HG03521 (cell line): ENCODE measurements around the gene MAGI1.

Experiments
- ATAC-seq: cut with Tn5 transposase; IDR thresholded peaks from one replicate; pipeline ENCODE4 v1.9.1; 2021; ENCODE audit warnings: mild to moderate bottlenecking, moderate library complexity; ENCODE audit not compliant: unreplicated experiment

The MAGI1 gene

DNA sequence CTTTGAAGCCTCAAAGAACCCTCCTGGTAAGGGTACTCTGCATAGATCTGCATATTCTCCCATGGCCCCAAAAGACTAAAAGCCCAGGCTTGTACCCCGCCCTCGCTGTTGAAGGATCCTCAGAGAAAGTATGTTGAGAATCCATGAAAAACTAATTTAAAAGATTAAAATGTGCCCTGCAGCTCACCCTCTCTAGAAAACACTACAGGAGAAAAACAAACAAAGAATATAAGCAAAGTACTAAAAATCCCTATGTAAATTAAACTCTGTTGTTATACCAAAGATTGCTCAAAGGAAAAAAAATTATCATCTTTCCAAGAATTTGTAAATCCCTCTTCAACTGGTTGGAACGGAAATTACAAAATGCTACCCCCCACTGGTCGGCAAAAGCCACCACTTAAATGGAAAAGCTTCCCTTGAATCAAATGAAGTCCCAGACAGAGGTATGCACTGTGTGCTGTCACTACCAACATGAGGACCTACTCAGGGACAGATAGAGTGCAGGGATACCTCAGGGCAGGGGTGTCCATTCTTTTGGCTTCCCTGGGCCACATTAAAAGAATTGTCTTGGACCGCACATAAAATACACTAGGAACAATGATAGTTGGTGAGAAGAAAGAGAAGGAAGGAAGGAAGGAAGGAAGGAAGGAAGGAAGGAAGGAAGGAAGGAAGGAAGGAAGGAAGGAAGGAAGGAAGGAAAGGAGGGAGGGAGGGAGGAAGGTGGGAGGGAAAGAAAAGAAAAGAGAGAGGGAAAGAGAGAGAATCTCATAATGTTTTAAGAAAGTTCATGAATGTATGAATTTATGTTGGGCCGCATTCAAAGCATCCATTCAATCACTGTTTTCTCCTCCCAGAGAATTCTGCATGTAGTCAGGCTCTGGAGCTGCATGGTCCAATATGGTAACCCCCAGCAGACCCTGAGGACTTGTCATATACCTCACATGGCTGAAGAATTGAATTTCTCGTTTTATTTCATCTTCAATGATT, 88.1 kb downstream of the MAGI1 start:
- ATAC-seq = no peak

DNA sequence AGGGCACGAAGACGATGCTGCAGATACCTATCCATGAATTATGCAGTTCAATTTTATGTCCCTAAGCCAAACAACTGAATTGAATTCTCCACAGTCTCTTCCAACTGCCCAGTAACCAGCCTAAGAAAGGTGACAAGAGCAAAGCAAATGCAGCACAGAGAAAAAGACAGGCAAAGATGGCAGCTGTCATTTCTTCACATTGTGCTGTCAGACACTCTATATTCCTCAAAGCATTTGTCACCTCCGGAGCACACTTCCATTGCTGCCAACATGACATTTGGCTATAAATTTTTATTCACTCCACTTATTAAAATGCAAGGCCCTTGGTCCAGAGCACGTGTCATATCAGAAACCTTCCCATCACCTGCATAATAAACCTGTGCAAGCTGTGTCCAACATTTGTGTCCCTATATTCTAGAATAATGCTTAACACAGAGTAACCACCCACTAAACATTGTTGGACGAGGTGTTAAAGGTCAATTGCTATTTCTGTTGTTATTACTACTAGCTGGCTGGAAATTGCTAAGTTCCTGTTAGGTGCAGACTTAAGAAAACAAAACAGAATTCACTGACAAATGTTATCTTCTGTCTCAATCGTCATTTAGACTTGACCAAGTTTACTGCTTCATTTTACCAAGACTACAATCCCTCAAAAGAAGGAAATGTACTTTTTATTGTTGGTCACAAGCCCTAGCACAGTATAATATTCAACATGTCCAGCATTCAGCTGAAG, 89.7 kb downstream of the MAGI1 start:
- no peak for ATAC-seq

DNA sequence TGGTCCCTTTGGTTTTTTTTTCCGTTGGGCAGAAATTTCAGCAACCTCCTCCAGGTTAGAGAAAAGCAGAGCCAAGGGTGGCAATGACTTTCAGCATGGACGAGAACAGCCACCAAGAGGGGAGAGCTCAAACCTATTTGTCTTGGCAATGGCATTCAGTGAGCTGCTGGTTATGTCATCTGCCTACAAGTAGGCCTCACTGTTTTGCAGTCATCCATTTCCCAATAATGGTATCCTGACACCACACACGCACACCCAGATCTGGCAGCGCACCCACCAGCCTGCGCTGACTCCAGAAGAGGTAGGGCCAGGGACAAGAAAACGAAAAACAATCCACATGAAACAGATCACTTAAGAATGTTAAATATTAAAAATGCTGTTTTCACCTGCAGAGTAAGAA, 92.3 kb downstream of the MAGI1 start:
- no peak for ATAC-seq

DNA sequence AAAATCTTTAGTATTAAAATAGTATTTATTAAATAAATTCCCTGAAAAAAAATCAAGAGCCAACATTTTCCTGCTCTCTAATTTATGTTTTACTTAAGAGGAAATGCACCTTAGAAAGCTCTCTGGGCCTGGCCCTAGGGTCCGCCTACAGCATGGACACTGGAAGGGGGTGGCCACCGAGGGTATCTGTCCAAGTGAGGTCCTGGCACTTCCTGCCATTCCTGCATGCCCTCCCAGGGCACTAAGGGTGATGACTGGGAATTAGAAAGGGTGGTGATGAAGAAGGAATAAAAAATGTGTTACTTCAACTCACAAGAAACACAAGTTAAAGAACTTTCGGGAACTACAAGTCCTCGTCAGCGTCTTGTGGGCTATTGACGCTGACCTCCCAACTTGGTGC, 92.8 kb downstream of the MAGI1 start:
- ATAC-seq = no peak

DNA sequence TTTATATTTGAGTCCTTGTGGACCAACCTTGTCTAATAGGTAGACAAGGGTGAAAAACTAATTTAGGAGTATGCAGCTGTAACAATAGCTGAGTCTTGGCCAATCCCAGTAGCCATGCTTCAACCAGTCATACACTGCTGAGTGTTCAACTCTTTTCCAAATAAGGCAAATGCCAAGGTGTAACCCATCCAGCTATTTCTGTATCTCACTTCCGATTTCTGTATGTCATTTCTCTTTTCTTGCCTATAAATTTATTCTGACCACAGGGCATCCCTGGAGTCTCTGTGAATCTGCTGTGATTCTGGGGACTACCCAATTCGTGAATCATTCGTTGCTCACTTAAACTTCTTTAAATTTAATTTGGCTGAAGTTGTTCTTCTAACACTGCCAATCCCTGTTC, 93.2 kb downstream of the MAGI1 start:
- ATAC-seq = no peak

DNA sequence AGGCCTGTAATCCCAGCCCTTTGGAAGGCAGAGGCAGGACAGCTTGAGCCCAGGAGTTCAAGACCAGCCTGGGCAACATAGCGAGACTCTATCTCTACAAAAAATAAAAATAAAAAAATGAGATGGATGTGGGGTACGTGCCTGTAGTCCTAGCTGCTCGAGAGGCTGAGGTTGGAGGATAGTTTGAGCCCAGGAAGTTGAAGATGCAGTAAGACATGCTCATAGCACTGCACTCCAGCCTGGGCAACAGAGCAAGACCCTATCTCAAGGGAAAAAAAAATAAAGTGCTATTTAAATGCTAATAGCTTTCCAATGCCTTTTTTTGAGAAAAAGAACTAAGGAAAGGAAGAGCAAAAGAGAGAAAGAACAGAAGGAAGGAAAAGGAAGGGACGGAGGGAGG, 94.5 kb downstream of the MAGI1 start:
- no peak for ATAC-seq

DNA sequence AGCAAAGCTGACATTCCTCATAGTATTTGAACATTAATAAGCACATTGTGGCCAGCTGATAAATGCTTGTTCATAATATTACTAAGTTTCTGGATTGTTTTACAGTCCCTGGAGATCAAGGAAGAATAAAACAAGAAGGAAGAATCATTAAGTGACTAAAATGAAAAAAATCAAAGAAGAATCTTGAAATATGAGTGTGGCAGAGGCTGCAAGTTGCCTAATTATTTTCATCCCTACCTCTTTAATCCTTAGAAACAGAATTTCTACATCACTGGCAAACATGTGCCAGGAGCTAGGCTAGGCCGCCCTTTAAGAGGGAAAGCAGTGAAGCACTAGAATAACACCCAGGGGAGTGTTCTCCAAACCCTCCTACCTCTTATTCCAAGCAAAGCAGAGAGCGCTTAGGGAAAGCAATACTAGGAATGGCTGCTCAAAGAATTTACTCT, 98.9 kb downstream of the MAGI1 start:
- no peak for ATAC-seq

DNA sequence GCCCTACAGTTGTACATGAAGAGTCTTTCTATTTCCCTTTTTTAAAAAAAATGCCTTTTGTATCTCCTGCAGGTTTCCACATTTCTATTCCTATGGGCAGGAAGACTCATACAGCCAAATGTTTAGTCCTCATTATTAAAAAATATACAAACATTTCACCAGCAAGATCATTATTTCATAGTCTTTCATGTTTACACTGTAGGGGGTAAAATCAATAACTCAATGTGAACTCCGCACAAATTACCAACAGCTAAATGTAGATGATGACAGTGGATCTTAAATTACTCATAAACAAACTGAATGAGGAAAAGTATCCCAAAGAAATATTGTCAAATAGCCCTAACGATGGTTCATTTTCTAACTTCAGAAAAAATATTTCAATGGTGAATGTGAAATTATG, 99.5 kb downstream of the MAGI1 start:
- ATAC-seq = no peak

DNA sequence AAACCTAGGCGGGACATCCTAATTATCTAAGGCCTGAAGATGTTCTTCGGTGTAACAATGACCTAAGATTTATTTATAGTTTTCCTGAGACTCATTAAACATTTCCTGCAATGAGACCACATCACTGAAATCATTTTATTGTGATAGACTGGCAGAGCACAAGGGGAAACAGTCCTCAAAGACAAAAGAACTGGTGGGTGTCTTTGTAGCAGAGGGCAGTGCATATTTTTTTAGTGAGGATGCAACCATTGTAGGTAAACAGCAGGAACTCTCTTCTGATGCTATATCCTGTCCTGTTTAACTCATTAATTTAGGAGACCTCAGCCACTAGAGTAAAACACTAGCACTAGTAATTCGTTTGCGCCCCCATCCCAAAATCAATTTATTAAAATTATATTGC, 100.0 kb downstream of the MAGI1 start:
- no peak for ATAC-seq

DNA sequence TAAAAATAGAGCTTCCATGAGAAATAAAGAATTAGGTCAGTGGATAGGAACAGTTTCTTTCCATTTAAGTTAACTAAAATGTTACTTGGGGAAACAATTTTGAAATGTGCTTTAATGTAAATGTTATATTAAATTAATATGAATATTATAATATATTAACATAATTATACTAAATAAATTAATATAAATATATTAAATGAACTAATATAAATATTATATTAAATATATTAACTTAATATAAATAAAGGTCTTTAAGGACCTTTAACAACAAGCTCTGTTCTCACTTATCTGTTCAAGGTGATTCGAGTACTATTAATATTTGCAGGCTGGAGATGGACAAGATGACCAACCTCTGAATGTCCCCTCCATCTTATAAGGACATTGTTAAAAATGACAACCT, 100.6 kb downstream of the MAGI1 start:
- ATAC-seq = no peak

DNA sequence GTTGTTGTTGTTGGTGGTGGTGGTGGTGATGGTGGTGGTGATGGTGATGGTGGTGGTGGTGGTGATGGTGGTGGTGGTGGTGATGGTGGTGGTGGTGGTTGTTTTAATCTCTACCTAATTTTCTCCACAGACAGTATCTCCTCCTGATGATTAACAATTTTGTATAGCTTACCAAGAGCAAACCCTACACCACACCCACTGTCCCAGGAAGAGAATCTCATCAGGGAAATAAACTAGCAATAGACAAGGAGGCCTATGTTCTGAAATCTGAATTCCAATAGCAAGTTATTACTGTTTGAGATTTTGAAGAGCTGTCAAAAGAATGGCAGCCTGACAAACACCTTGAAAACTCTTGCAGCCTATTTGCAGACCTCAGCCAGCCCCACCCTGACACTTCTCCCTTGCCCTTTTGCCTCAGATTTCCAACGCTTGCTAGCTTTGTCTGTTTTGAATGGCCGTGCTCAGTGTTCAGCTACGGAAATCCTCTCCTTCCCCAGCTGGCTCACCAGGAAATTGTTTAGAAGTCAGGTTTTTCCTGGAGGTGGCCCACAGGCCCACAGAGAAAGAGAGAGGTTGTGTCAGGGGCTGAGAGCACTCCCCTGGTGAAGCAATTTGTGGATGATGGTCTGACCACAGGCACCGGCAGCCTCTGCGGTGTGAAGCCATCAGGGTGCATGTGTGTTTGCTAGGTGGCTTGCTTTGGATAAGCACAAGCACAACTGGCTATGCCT, 101.6 kb downstream of the MAGI1 start:
- no peak for ATAC-seq

DNA sequence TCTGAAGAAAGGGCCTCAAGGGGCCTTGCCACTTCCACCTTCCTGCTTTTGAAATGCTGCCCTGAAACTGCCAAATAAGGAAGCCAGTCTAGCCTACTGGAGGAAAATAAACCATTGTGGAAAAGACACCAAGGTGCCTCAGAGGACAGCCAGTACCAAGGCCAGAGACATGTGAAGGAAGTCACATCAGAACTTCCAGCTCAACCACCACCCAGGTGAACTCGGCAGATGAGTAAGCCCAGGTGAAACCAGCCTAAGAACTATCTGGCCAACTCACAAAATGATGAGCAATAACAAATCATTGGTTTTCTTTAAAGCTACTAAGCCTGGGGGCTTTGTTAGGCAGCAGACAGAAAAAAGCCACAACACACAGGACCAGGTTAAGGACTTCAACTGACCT, 103.0 kb downstream of the MAGI1 start:
- ATAC-seq = no peak

DNA sequence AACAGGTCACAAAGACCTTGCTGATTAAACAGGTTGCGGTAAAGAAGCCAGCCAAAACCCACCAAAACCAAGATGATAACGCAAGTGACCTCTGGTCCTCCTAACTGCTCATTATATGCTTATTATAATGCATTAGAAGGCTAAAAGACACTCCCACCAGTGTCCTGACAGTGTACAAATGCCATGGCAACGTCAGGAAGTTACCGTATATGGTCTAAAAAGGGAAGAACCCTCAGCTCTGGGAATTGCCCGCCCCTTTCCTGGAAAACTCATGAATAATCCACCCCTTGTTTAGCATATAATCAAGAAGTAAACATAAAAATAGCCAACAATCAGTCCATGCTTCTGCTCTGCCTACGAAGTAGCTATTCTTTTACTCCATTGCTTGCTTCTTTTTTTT, 108.1 kb downstream of the MAGI1 start:
- ATAC-seq = no peak

DNA sequence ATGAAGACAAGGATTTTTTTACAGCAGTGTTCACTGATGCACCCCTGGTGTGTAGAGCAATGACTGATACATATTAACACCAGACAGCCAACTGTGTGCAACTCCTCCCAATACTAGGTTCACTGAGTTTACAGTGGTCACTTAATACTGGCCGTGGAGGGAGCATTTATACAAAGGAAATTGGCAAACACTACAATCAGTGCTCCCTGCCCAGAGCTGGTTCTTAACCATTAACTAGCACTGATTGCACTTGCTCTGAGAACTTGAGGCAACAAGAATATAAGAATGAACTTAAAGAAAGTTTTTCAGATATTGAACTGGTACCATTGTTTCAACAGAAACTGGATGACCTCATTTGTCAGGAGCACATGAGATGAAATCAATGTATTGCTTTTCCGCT, 110.6 kb downstream of the MAGI1 start:
- ATAC-seq = no peak

DNA sequence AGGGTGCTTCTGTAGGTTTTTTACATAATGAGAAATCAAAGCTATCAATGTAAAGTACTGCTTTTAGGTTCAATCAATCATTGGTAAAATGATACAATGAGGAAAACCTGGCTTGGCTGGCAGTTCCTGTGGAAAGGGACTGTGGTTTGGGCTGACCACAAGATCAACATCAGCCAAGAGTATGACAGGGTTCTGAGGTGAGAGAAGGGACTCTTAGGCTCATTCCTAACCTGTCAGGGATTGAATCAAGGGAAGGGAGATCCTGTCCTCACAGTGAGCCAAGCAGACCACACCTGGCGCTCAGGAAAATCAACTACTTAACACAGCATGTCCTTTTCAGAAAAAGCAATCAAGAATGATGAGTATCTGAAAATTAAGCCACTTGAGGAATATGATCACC, 111.1 kb downstream of the MAGI1 start:
- no peak for ATAC-seq

DNA sequence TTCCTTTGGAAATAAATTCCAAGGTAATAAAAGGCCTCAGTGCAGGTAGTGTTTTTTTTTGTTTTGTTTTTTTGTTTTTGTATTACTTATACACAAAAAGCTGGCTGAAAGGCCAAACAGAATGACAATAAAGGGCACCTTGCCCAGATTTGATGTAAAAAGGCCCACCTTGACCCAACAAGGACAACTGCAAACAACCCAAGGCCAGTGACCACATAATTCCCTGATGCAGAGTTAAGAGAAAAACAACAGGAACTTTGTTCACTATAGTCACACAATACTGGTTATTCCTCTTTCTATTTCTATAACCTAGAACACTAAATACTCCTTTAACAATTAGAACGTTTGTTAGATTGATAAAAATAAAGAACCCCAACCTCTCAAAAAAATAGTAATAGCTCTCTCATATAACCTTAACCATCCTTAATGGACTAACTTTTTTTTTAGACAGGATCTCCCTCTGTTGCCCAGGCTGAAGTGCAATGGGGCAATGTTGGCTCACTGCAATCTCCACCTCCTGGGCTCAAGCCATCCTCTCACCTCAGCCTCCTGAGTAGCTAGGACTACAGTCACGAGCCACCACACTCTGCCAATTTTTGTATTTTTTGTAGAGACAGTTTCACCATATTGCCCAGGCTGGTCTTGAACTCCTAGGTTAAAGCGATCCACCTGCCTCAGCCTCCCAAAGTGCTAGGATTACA, 113.3 kb downstream of the MAGI1 start:
- ATAC-seq = no peak

DNA sequence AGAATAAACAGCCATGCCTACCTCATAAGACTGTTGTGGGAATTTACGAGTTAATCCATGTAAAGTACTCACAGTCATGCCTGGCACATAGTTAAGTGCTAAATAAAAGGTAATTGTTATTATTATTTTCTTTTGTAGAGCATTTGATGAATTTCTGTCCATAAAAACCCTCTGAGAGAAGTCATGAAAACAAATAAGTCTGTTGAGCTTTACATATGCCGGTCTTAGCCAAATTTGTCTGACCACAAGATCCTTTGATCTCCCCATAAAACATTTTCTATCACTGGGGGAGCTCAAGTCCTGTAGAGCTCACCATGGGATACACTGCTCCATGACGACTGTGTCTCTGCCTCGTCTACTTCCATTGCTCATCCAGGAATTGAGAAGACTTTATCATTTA, 114.0 kb downstream of the MAGI1 start:
- no peak for ATAC-seq

DNA sequence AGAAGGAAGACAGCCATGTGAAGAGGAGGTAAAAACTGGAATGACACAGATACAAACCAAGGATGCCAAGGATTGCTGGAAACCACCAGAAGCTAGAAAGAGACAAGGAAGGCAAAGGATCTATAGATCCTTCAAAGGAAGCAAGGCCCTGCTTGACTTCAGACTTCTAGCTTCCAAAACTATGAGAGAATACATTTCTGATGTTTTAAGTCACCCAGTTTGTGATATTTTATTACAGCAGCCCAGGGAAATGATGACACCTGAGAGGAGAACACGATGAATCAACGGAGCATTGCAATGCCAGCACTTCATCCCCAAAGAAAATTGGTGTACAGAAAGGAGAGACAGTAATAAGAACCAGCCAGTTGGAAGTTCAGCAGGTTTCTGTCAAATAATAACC, 116.3 kb downstream of the MAGI1 start:
- no peak for ATAC-seq

DNA sequence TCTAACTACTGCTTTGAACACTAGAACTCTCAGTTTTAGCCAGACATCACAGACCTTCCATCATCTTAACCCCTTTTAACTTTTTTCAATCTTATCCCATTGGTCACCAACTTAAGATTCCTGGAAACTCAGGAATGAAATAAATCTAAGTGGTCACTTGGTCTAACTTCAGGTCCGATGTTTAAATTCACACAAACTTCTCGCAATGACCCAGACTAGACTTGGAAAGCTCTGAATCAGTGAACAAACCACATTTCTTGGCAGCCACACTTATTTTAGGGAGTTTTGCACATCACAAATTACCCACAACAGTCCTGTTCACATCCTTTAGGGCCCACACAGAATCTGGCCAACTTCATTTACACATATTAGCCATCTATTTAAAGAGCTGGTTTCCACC, 118.9 kb downstream of the MAGI1 start:
- ATAC-seq = no peak

DNA sequence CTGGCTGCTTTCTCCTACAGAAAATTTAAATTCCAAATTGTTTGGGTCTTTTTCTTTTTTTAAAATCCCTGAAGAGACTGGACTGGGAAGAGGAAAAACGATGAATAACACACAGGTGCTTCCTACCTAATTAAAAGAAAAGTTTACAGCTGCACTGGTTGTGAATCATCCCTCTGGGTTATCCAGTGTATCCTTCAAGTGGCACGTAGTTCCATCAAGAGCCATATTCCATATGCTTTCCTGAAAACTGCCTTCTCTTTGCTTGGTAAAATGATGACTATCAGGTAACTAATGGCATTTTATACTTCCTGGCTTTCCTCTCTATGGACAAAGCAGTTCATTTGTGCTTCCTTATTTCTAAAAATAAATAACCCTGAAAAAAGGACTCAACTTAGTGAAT, 123.2 kb downstream of the MAGI1 start:
- no peak for ATAC-seq
